ENCODE measurements around the gene LCN9.

The LCN9 gene

DNA sequence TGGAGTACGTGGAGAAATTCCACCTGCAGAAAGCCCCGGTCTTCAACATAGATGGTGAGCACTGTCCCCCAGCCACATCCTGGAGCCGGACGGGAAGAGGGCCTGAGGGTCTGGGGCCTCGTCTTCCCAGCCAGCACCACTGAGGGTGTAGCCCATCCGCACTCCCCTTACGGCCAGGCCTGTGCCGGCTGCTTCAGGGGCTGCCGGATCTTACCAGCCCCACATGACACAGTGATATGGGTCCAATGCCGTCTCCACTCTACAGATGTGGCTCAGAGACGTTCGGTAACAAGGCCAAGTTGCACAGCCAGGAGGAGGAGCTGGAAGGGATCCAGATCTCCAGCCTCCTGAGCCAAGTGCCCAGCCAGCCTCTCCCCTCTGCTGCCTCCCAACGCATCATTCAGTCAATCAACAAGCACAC is 45.1 kb upstream of the LCN9 start:
- no peaks in the 10 kb centered on the region for H3K9me2 ChIP-seq (replicated peaks; ENCODE audit: insufficient read depth, low read length)
- H3K9ac ChIP-seq (ENCODE audit: low read length) = no peak overlapping the region
- no peaks in the 10 kb centered on the region for H3F3A ChIP-seq (ENCODE audit: insufficient read depth, low read length)
- no peaks in the 10 kb centered on the region for H4K20me1 ChIP-seq (ENCODE audit: insufficient read depth, low read length)
- H3K9me3 ChIP-seq (replicated peaks; ENCODE audit: insufficient read depth, low read length) = no peaks in the 10 kb centered on the region
- peaks cover 56% of the 10 kb centered on the region for H3K27me3 ChIP-seq (replicated peaks; ENCODE audit: insufficient read depth, low read length)
- no peak overlapping the region for H3K27ac ChIP-seq (ENCODE audit: low read length)
- H2AFZ ChIP-seq (ENCODE audit: low read length) = no peak overlapping the region
- DNase-seq = no peak
- no peaks in the 10 kb centered on the region for H3K36me3 ChIP-seq (replicated peaks; ENCODE audit: insufficient read depth, low read length)
- no peak for TF ChIP-seq EZH2phosphoT487 (IDR thresholded peaks at IDR 0.05; ENCODE audit: low read length)
- TF ChIP-seq, protein P1, sequence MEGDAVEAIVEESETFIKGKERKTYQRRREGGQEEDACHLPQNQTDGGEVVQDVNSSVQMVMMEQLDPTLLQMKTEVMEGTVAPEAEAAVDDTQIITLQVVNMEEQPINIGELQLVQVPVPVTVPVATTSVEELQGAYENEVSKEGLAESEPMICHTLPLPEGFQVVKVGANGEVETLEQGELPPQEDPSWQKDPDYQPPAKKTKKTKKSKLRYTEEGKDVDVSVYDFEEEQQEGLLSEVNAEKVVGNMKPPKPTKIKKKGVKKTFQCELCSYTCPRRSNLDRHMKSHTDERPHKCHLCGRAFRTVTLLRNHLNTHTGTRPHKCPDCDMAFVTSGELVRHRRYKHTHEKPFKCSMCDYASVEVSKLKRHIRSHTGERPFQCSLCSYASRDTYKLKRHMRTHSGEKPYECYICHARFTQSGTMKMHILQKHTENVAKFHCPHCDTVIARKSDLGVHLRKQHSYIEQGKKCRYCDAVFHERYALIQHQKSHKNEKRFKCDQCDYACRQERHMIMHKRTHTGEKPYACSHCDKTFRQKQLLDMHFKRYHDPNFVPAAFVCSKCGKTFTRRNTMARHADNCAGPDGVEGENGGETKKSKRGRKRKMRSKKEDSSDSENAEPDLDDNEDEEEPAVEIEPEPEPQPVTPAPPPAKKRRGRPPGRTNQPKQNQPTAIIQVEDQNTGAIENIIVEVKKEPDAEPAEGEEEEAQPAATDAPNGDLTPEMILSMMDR (IDR thresholded peaks at IDR 0.05; ENCODE audit: low read length) = no peak
- no peak for TF ChIP-seq EZH2 (optimal IDR thresholded peaks at IDR 0.05; ENCODE audit: low read depth, low read length)
- H3K4me1 ChIP-seq (ENCODE audit: low read length) = peaks cover 13% of the 10 kb centered on the region
- no peak overlapping the region for H3K4me2 ChIP-seq (ENCODE audit: low read depth, low read length)
- H3K4me3 ChIP-seq (ENCODE audit: low read length) = no peak overlapping the region
- H3K79me2 ChIP-seq (ENCODE audit: low read length) = no peaks in the 10 kb centered on the region

DNA sequence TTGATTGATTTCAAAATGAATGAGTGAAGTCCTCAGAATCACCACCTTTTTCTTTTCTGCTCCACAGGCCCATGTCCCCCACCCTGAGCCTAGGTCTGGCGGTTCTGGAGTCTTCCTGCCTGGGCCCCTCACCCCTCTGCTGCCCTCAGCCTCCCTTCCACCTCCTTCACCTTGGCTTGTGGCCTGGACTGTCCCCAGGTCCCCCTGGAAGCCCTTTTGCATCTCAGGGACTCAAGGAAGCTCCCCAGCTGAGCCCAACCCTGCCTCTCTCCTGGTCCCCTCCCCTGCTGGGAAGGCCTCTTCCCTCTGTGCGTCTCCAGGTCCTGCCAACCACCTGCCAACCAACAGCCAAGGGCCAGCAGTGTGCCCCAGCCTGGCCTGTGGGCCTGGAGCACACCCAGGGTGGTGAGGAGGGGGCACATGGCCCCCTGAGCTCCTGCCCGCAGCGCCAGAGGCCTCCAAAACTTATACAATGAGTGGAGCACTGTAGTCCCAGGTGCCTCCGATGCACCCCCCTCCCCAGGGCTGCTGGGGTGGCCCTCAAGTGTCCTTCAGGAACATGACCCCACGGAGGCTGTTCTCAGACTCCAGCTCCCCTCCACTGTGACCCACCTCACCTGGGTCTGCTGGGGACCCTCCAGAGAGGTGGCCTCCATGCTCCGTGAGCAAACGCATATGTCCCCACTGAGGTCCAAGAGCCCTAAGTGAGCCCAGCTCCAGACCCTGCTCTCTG is 44.1 kb upstream of the LCN9 start:
- Histone ChIP-seq H3K4me2 (ENCODE audit: low read depth, low read length) (no peak overlapping the region), H3K4me1 (ENCODE audit: low read length) (peaks cover 13% of the 10 kb centered on the region), H3K27ac (ENCODE audit: low read length) (no peak overlapping the region), H3K9ac (ENCODE audit: low read length) (no peak overlapping the region), H3K36me3 (replicated peaks; ENCODE audit: insufficient read depth, low read length) (no peaks in the 10 kb centered on the region), H3K27me3 (replicated peaks; ENCODE audit: insufficient read depth, low read length) (peaks cover 61% of the 10 kb centered on the region), H3K9me3 (replicated peaks; ENCODE audit: insufficient read depth, low read length) (no peaks in the 10 kb centered on the region), H3F3A (ENCODE audit: insufficient read depth, low read length) (no peaks in the 10 kb centered on the region), H3K79me2 (ENCODE audit: low read length) (no peaks in the 10 kb centered on the region), H2AFZ (ENCODE audit: low read length) (no peak overlapping the region), H4K20me1 (ENCODE audit: insufficient read depth, low read length) (no peaks in the 10 kb centered on the region), H3K9me2 (replicated peaks; ENCODE audit: insufficient read depth, low read length) (no peaks in the 10 kb centered on the region), H3K4me3 (ENCODE audit: low read length) (no peak overlapping the region)
- DNase-seq = no peak
- TF ChIP-seq, protein P1 (IDR thresholded peaks at IDR 0.05; ENCODE audit: low read length) = no peak
- TF ChIP-seq EZH2phosphoT487 (IDR thresholded peaks at IDR 0.05; ENCODE audit: low read length) (no peak), EZH2 (optimal IDR thresholded peaks at IDR 0.05; ENCODE audit: low read depth, low read length) (no peak)

DNA sequence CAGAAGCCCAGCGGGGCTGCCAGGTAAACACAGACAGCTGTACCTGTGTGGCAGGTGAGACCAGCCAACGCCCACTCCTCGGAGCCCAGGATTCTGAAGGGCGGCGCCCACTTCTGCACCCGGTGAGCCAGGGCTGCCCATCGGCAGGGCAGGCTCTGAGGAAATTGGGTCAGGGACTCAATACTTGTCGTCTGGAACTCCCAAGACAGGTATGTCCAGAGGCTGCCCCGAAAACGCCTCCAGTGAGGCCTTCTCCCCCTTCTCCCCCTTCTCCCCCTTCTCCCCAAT is 43.6 kb upstream of the LCN9 start:
- Histone ChIP-seq H2AFZ (ENCODE audit: low read length) (no peak overlapping the region), H3K4me1 (ENCODE audit: low read length) (peaks cover 13% of the 10 kb centered on the region), H3K79me2 (ENCODE audit: low read length) (no peaks in the 10 kb centered on the region), H3F3A (ENCODE audit: insufficient read depth, low read length) (no peaks in the 10 kb centered on the region), H3K27me3 (replicated peaks; ENCODE audit: insufficient read depth, low read length) (peaks cover 61% of the 10 kb centered on the region), H3K9me2 (replicated peaks; ENCODE audit: insufficient read depth, low read length) (no peaks in the 10 kb centered on the region), H3K27ac (ENCODE audit: low read length) (no peak overlapping the region), H3K9ac (ENCODE audit: low read length) (no peak overlapping the region), H3K4me3 (ENCODE audit: low read length) (no peak overlapping the region), H3K36me3 (replicated peaks; ENCODE audit: insufficient read depth, low read length) (no peaks in the 10 kb centered on the region), H3K9me3 (replicated peaks; ENCODE audit: insufficient read depth, low read length) (no peaks in the 10 kb centered on the region), H3K4me2 (ENCODE audit: low read depth, low read length) (no peak overlapping the region), H4K20me1 (ENCODE audit: insufficient read depth, low read length) (no peaks in the 10 kb centered on the region)
- TF ChIP-seq EZH2phosphoT487 (IDR thresholded peaks at IDR 0.05; ENCODE audit: low read length) (no peak), EZH2 (optimal IDR thresholded peaks at IDR 0.05; ENCODE audit: low read depth, low read length) (no peak)
- TF ChIP-seq, protein P1 (IDR thresholded peaks at IDR 0.05; ENCODE audit: low read length) = no peak
- DNase-seq = no peak

All from MM.1S (cell line).